Stimulated activated naive CD8-positive, alpha-beta T cell treated with anti-CD3 and anti-CD28 coated beads, Interleukin-15, Interleukin-2, amounts not matched to agents 100 ng/mL and 50 ng/mL, for 24 hours (primary cell): ENCODE measurements around the gene COL25A1.

ENCODE experiments used
- H3K27ac Mint-ChIP-seq: one replicate; pipeline ENCODE4 v1.8.0; 2021; ENCODE audit warnings: mild to moderate bottlenecking, mixed read lengths
- H3K27me3 Mint-ChIP-seq: one replicate; pipeline ENCODE4 v1.8.0; 2021; ENCODE audit warnings: mixed read lengths
- H3K36me3 Mint-ChIP-seq: one replicate; pipeline ENCODE4 v1.8.0; 2021; ENCODE audit warnings: low read depth, mixed read lengths
- H3K4me1 Mint-ChIP-seq: one replicate; pipeline ENCODE4 v1.8.0; 2021; ENCODE audit warnings: low read depth, mixed read lengths
- H3K4me3 Mint-ChIP-seq: one replicate; pipeline ENCODE4 v1.8.0; 2021; ENCODE audit warnings: mild to moderate bottlenecking, mixed read lengths
- H3K9me3 Mint-ChIP-seq: one replicate; pipeline ENCODE4 v1.8.0; 2021; ENCODE audit warnings: mixed read lengths

Gene COL25A1

GRCh38 chr4:108833046-108833445 lies 469.4 kb downstream of the COL25A1 start:
- no peaks in the 10 kb centered on the region for H3K4me1 Mint-ChIP-seq
- H3K36me3 Mint-ChIP-seq: no peaks in the 10 kb centered on the region
- no peaks in the 10 kb centered on the region for H3K9me3 Mint-ChIP-seq
- no peak overlapping the region for H3K27ac Mint-ChIP-seq
- H3K27me3 Mint-ChIP-seq: peaks cover 23% of the 10 kb centered on the region
- H3K4me3 Mint-ChIP-seq: no peak overlapping the region

GRCh38 chr4:108831886-108832285 lies 470.6 kb downstream of the COL25A1 start:
- Mint-ChIP-seq H3K4me1 (no peaks in the 10 kb centered on the region), H3K27ac (no peak overlapping the region), H3K4me3 (no peak overlapping the region), H3K9me3 (no peaks in the 10 kb centered on the region), H3K27me3 (peaks cover 23% of the 10 kb centered on the region), H3K36me3 (no peaks in the 10 kb centered on the region)

- Mint-ChIP-seq H3K4me3 (no peak overlapping the region), H3K36me3 (no peaks in the 10 kb centered on the region), H3K27me3 (peaks cover 23% of the 10 kb centered on the region), H3K27ac (no peak overlapping the region), H3K4me1 (no peaks in the 10 kb centered on the region), H3K9me3 (no peaks in the 10 kb centered on the region)
These were observed 471.2 kb downstream of the COL25A1 start for GRCh38 chr4:108831291-108831690.

- no peaks in the 10 kb centered on the region for H3K4me1 Mint-ChIP-seq
- peaks cover 23% of the 10 kb centered on the region for H3K27me3 Mint-ChIP-seq
- H3K4me3 Mint-ChIP-seq: no peak overlapping the region
- H3K27ac Mint-ChIP-seq: no peak overlapping the region
- H3K9me3 Mint-ChIP-seq: no peaks in the 10 kb centered on the region
- H3K36me3 Mint-ChIP-seq: no peaks in the 10 kb centered on the region
These were observed 471.8 kb downstream of the COL25A1 start for GRCh38 chr4:108830509-108831244.

- Mint-ChIP-seq H3K4me3 (no peak overlapping the region), H3K9me3 (no peaks in the 10 kb centered on the region), H3K27ac (no peak overlapping the region), H3K27me3 (peaks cover 23% of the 10 kb centered on the region), H3K36me3 (no peaks in the 10 kb centered on the region), H3K4me1 (no peaks in the 10 kb centered on the region)
These were observed 472.4 kb downstream of the COL25A1 start for GRCh38 chr4:108829966-108830492.

DNA sequence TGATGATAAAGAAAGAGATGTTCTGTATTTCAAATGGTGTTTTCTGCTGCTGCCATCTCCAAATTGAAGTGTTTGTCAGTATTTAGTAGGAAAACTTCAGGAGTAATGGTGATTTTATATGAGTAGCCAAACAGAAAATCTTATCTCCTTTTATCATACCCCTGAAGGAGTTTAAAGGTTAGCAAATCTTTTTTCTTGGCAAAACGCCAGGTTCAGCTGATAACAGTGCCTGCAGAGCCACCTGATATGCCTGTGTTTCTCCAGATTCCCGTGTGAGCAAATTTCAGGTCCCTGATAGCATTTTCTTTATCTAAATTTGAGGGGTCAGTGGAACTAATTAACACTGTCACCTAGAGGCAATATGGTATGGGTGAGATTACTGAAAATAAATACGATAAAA lies 473.8 kb downstream of the COL25A1 start:
- Mint-ChIP-seq H3K36me3 (no peaks in the 10 kb centered on the region), H3K9me3 (no peaks in the 10 kb centered on the region), H3K27ac (no peak overlapping the region), H3K27me3 (peaks cover 15% of the 10 kb centered on the region), H3K4me1 (no peaks in the 10 kb centered on the region), H3K4me3 (no peak overlapping the region)

GRCh38 chr4:108825737-108826136 lies 476.7 kb downstream of the COL25A1 start:
- no peak overlapping the region for H3K4me3 Mint-ChIP-seq
- no peaks in the 10 kb centered on the region for H3K4me1 Mint-ChIP-seq
- no peaks in the 10 kb centered on the region for H3K9me3 Mint-ChIP-seq
- peaks cover 9% of the 10 kb centered on the region for H3K27me3 Mint-ChIP-seq
- no peaks in the 10 kb centered on the region for H3K36me3 Mint-ChIP-seq
- H3K27ac Mint-ChIP-seq: no peak overlapping the region

GRCh38 chr4:108821351-108821930 lies 481.0 kb downstream of the COL25A1 start:
- no peak overlapping the region for H3K4me3 Mint-ChIP-seq

DNA sequence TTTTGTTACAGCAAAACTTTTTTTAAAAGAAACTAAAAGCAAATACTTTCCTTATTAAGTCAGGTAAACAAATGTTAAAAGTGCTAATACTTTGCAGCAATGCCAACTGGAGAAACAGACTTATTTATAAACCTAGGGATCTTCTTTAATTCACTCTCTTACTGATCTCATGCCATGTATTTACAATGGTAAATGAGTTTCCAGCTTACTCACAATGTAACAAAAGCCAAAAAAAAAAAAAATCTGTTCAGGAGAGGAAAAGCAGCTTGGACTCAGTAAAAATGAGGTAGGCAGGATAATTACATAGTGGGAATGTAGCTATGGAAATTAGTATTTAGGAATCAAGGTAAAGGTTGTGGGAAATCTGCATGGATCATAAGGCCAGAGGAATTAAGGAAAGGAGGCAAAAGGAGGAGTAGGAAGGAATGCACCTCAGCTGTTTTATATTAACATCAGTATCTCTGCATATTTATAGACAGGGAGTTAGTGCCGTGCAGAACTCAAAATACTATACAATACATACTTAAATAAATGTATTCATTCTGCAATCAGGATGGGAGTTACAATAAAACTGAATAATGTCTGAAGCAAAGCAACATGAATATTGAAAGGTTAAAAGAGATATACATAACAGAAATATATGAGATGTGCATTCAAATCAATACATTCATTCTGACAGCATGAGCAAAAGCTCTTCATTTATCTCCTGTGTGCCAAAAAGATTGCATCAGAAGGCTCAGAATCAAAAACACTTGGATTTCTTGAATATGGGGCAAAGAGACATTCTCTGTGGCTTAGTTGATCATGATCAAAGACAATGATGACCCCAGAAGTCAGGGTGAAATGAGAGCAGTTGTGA lies 481.7 kb downstream of the COL25A1 start:
- Mint-ChIP-seq H3K4me1 (no peaks in the 10 kb centered on the region), H3K36me3 (no peaks in the 10 kb centered on the region), H3K27me3 (peaks cover 9% of the 10 kb centered on the region), H3K9me3 (no peaks in the 10 kb centered on the region), H3K27ac (no peak overlapping the region), H3K4me3 (no peak overlapping the region)

More at GRCh38 chr4:108821351-108821930, 481.0 kb downstream of the COL25A1 start:
- H3K4me1 Mint-ChIP-seq: no peaks in the 10 kb centered on the region
- H3K27ac Mint-ChIP-seq: no peak overlapping the region
- no peaks in the 10 kb centered on the region for H3K9me3 Mint-ChIP-seq
- no peaks in the 10 kb centered on the region for H3K36me3 Mint-ChIP-seq
- peaks cover 3% of the 10 kb centered on the region for H3K27me3 Mint-ChIP-seq

GRCh38 chr4:108814326-108814725 lies 488.1 kb downstream of the COL25A1 start:
- H3K9me3 Mint-ChIP-seq: no peaks in the 10 kb centered on the region
- H3K27me3 Mint-ChIP-seq: peaks cover 44% of the 10 kb centered on the region
- H3K4me1 Mint-ChIP-seq: no peaks in the 10 kb centered on the region
- H3K27ac Mint-ChIP-seq: no peak overlapping the region
- H3K4me3 Mint-ChIP-seq: no peak overlapping the region
- no peaks in the 10 kb centered on the region for H3K36me3 Mint-ChIP-seq

GRCh38 chr4:108813261-108813660 lies 489.2 kb downstream of the COL25A1 start:
- H3K9me3 Mint-ChIP-seq: no peaks in the 10 kb centered on the region
- no peaks in the 10 kb centered on the region for H3K36me3 Mint-ChIP-seq

GRCh38 chr4:108811486-108811885 lies 491.0 kb downstream of the COL25A1 start:
- no peak overlapping the region for H3K27ac Mint-ChIP-seq
- H3K36me3 Mint-ChIP-seq: no peaks in the 10 kb centered on the region
- peaks cover 50% of the 10 kb centered on the region for H3K27me3 Mint-ChIP-seq
- no peaks in the 10 kb centered on the region for H3K9me3 Mint-ChIP-seq
- no peaks in the 10 kb centered on the region for H3K4me1 Mint-ChIP-seq
- H3K4me3 Mint-ChIP-seq: no peak overlapping the region

More at GRCh38 chr4:108813261-108813660, 489.2 kb downstream of the COL25A1 start:
- Mint-ChIP-seq H3K27me3 (peaks cover 44% of the 10 kb centered on the region), H3K27ac (no peak overlapping the region), H3K4me1 (no peaks in the 10 kb centered on the region), H3K4me3 (no peak overlapping the region)

- Mint-ChIP-seq H3K9me3 (no peaks in the 10 kb centered on the region), H3K27ac (no peak overlapping the region), H3K4me3 (no peak overlapping the region), H3K4me1 (no peaks in the 10 kb centered on the region), H3K27me3 (peaks cover 37% of the 10 kb centered on the region), H3K36me3 (no peaks in the 10 kb centered on the region)
These were observed 492.4 kb downstream of the COL25A1 start for GRCh38 chr4:108810087-108810486.

- Mint-ChIP-seq H3K4me3 (no peak overlapping the region), H3K9me3 (no peaks in the 10 kb centered on the region), H3K27me3 (peaks cover 9% of the 10 kb centered on the region), H3K27ac (no peak overlapping the region), H3K36me3 (no peaks in the 10 kb centered on the region), H3K4me1 (no peaks in the 10 kb centered on the region)
These were observed 497.7 kb downstream of the COL25A1 start for GRCh38 chr4:108804648-108805273.
